HepG2 (cell line): ENCODE data around the gene ABHD18. TPM values are rescaled to one million over a fixed set of nuclear protein-coding genes. Genes with fewer than 3 reads are reported as not detected.

Source experiments
- ADNP ChIP-seq: sonication (generic); formaldehyde crosslinking; IDR thresholded peaks from 2 replicates; pipeline ENCODE4 v1.4.0; 2020; ENCODE audit warnings: missing genetic modification reagents
- GLI4 ChIP-seq: sonication (generic); formaldehyde crosslinking; IDR thresholded peaks from 2 replicates; pipeline ENCODE4 v1.5.1; 2020; ENCODE audit warnings: missing genetic modification reagents, mild to moderate bottlenecking, moderate library complexity, borderline replicate concordance
- IRF2 ChIP-seq: IDR thresholded peaks from 2 replicates; pipeline ENCODE4 v1.6.1; 2018; ENCODE audit warnings: missing genetic modification reagents, missing compliant biosample characterization
- JARID2 ChIP-seq: sonication (generic); formaldehyde crosslinking; IDR thresholded peaks from 2 replicates; pipeline ENCODE4 v1.8.1; 2023; ENCODE audit warnings: missing genetic modification reagents, inconsistent platforms; ENCODE audit not compliant: insufficient replicate concordance
- KLF6 ChIP-seq: IDR thresholded peaks from 2 replicates; pipeline ENCODE4 v1.8.0; 2016; ENCODE audit warnings: missing biosample characterization, missing genetic modification reagents
- KMT2B ChIP-seq: IDR thresholded peaks from 2 replicates; pipeline ENCODE4 v1.6.1; 2016; ENCODE audit warnings: missing genetic modification reagents, missing compliant biosample characterization
- NCOA5 ChIP-seq: sonication (generic); formaldehyde crosslinking; IDR thresholded peaks from 2 replicates; pipeline ENCODE4 v1.4.0; 2020; ENCODE audit warnings: missing genetic modification reagents
- NKX3-1 ChIP-seq: sonication (generic); formaldehyde crosslinking; IDR thresholded peaks from 2 replicates; pipeline ENCODE4 v1.5.0; 2020; ENCODE audit warnings: missing genetic modification reagents
- NR1H2 ChIP-seq: sonication (generic); formaldehyde crosslinking; IDR thresholded peaks from 2 replicates; pipeline ENCODE4 v1.8.1; 2022; ENCODE audit warnings: low read depth, missing genetic modification reagents, borderline replicate concordance
- RXRA ChIP-seq: sonication (generic); formaldehyde crosslinking; IDR thresholded peaks from 2 replicates; pipeline ENCODE4 v1.5.1; 2020; ENCODE audit warnings: missing genetic modification reagents
- TBX3 ChIP-seq: fragments of 450-650 bp; IDR thresholded peaks from 2 replicates; pipeline ENCODE4 v1.6.1; 2017; ENCODE audit warnings: antibody characterized with exemption, mild to moderate bottlenecking, inconsistent platforms, borderline replicate concordance
- TP53 ChIP-seq: sonication (generic); formaldehyde crosslinking; conservative IDR thresholded peaks from 2 replicates; pipeline ENCODE4 v1.4.0; 2020; ENCODE audit warnings: missing genetic modification reagents
- ZNF136 ChIP-seq: sonication (generic); formaldehyde crosslinking; IDR thresholded peaks from 2 replicates; pipeline ENCODE4 v1.8.1; 2022; ENCODE audit warnings: low read depth, mild to moderate bottlenecking, moderate library complexity, missing genetic modification reagents
- ZNF460 ChIP-seq: sonication (generic); formaldehyde crosslinking; IDR thresholded peaks from 2 replicates; pipeline ENCODE4 v1.5.1; 2020; ENCODE audit warnings: missing genetic modification reagents, mild to moderate bottlenecking, borderline replicate concordance
- ZNF616 ChIP-seq: sonication (generic); formaldehyde crosslinking; IDR thresholded peaks from 2 replicates; pipeline ENCODE4 v1.5.0; 2020; ENCODE audit warnings: low read depth, mild to moderate bottlenecking, missing genetic modification reagents
- ZNF674 ChIP-seq: sonication (generic); formaldehyde crosslinking; IDR thresholded peaks from 2 replicates; pipeline ENCODE4 v1.5.0; 2020; ENCODE audit warnings: low read depth, mild to moderate bottlenecking, missing genetic modification reagents
- ZNF720 ChIP-seq: sonication (generic); formaldehyde crosslinking; IDR thresholded peaks from 2 replicates; pipeline ENCODE4 v1.4.0; 2020; ENCODE audit warnings: missing genetic modification reagents
- polyA plus RNA-seq, 8 experiments: library from polyadenylated mRNA; depleted of rRNA in 3 of 8; stranded (reverse) in 7 of 8; unstranded in 1 of 8; fragments of >200 nt; fragmentation: Illumina TruSeq in 4 of 8; extraction: Trizol in 4 of 8; gene quantifications; 2 replicates each; pipeline versions ENCODE4 v1.2.1 to v1.2.3, GENCODE V29; 2011 to 2016; ENCODE audit warnings: low read depth in 4 of 8, missing spikeins in 1 of 8, mixed read lengths in 1 of 8; ENCODE audit not compliant: insufficient read depth in 1 of 8
- total RNA-seq, 5 experiments: library from RNA; depleted of rRNA; stranded (reverse); fragments of >200 nt; fragmentation: Illumina TruSeq; extraction: Trizol; gene quantifications; 2 replicates each; pipeline ENCODE4 v1.2.3, GENCODE V29; 2016; ENCODE audit warnings: low read depth in 1 of 5
- TF ChIP-seq, protein P1 (sequence below): sonication (generic); formaldehyde crosslinking; IDR thresholded peaks from 2 replicates; pipeline ENCODE4 v1.9.0; 2021; ENCODE audit warnings: missing genetic modification reagents, borderline replicate concordance
- TF ChIP-seq, protein P2 (sequence below): sonication (generic); formaldehyde crosslinking; IDR thresholded peaks from 2 replicates; pipeline ENCODE4 v1.8.0; 2022; ENCODE audit warnings: missing genetic modification reagents, mild to moderate bottlenecking, borderline replicate concordance
- TF ChIP-seq, protein P3 (sequence below): sonication (generic); formaldehyde crosslinking; IDR thresholded peaks from 2 replicates; pipeline ENCODE4 v1.4.0; 2020; ENCODE audit warnings: missing genetic modification reagents, borderline replicate concordance

The ABHD18 gene
- total and polyA plus RNA-seq, 2 of the 13 experiments (the other 11 are each of a cell fraction or from before 2014, with no cell fraction given): 5.5 to 16.3 TPM

DNA sequence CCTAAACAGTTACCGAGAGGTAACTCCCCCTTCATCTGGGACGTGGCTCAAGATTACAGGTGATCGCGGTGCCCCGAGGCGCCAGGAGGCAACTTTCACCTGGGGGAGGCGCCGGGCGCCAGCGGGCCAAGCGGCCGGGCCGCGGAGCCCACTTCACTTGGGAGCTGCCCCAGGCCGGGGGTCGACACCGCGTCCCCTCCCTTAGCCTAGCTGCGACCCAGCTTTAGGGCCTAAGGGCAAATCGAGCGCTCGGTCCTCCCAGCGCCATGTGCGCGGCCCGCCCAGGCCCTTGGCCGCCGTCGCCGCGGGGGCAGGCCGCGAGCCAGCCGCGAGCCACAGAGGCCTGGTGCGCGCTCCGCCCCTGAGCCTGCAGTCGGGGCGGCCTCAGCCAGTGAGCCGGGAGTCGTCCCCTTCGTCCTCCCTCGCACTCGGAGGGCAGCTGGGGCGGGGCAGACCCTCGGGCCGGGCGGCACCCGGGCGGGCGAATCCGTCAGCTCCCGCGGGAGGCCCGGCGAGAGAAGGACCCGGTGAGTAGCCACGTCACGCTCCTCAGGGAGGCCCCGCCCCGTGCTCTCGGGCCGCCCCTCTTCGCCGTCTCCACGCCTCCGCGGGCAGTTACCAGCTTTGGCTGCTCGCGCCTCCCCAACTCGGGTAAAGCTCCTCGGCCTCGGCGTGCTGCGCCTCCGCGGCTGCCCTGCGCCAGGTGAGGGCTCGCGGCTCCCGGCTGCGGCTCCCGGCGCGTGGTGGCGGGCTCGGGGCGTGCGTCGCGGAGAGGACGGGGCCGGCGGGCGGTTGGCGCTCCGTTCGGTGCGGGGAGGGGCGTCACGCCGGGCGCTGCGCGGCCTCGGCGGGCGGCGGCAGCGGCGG, 95.7 kb downstream of the ABHD18 start, which contains the start of gene LARP1B (continued):
- TF ChIP-seq RXRA (CRISPR knock-in tag) (no peak), KMT2B (peak; percentile 54; the same call in 1 of the 2 replicates), KLF6 (CRISPR knock-in tag) (peak; percentile 79; the same call in 1 of the 2 replicates), ZNF720 (CRISPR knock-in tag) (no peak), JARID2 (CRISPR knock-in tag) (no peak), ZNF460 (CRISPR knock-in tag) (peak; percentile 14; the same call in 1 of the 2 replicates), NR1H2 (CRISPR knock-in tag) (no peak; the same call in 1 of the 2 replicates), NKX3-1 (CRISPR knock-in tag) (no peak), TBX3 (no peak), ZNF616 (CRISPR knock-in tag) (peak; percentile 86), ZNF674 (CRISPR knock-in tag) (peak; percentile 45; the same call in 1 of the 2 replicates), ZNF136 (CRISPR knock-in tag) (no peak; the same call in 1 of the 2 replicates), IRF2 (CRISPR knock-in tag) (0 out of 2 replicates have a peak, but pooled peaks have one; percentile 60), ADNP (CRISPR knock-in tag) (no peak; the same call in 1 of the 2 replicates), GLI4 (CRISPR knock-in tag) (no peak; the same call in 1 of the 2 replicates), NCOA5 (CRISPR knock-in tag) (no peak), TP53 (0 out of 2 replicates have a peak, but pooled peaks have one; percentile 37)
- TF ChIP-seq, protein P1, sequence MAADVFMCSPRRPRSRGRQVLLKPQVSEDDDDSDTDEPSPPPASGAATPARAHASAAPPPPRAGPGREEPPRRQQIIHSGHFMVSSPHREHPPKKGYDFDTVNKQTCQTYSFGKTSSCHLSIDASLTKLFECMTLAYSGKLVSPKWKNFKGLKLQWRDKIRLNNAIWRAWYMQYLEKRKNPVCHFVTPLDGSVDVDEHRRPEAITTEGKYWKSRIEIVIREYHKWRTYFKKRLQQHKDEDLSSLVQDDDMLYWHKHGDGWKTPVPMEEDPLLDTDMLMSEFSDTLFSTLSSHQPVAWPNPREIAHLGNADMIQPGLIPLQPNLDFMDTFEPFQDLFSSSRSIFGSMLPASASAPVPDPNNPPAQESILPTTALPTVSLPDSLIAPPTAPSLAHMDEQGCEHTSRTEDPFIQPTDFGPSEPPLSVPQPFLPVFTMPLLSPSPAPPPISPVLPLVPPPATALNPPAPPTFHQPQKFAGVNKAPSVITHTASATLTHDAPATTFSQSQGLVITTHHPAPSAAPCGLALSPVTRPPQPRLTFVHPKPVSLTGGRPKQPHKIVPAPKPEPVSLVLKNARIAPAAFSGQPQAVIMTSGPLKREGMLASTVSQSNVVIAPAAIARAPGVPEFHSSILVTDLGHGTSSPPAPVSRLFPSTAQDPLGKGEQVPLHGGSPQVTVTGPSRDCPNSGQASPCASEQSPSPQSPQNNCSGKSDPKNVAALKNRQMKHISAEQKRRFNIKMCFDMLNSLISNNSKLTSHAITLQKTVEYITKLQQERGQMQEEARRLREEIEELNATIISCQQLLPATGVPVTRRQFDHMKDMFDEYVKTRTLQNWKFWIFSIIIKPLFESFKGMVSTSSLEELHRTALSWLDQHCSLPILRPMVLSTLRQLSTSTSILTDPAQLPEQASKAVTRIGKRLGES (CRISPR knock-in tag): peak; percentile 29; the same call in 1 of the 2 replicates
- TF ChIP-seq, protein P2, sequence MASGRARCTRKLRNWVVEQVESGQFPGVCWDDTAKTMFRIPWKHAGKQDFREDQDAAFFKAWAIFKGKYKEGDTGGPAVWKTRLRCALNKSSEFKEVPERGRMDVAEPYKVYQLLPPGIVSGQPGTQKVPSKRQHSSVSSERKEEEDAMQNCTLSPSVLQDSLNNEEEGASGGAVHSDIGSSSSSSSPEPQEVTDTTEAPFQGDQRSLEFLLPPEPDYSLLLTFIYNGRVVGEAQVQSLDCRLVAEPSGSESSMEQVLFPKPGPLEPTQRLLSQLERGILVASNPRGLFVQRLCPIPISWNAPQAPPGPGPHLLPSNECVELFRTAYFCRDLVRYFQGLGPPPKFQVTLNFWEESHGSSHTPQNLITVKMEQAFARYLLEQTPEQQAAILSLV (CRISPR knock-in tag): peak; percentile 81; the same call in 1 of the 2 replicates
- TF ChIP-seq, protein P3, sequence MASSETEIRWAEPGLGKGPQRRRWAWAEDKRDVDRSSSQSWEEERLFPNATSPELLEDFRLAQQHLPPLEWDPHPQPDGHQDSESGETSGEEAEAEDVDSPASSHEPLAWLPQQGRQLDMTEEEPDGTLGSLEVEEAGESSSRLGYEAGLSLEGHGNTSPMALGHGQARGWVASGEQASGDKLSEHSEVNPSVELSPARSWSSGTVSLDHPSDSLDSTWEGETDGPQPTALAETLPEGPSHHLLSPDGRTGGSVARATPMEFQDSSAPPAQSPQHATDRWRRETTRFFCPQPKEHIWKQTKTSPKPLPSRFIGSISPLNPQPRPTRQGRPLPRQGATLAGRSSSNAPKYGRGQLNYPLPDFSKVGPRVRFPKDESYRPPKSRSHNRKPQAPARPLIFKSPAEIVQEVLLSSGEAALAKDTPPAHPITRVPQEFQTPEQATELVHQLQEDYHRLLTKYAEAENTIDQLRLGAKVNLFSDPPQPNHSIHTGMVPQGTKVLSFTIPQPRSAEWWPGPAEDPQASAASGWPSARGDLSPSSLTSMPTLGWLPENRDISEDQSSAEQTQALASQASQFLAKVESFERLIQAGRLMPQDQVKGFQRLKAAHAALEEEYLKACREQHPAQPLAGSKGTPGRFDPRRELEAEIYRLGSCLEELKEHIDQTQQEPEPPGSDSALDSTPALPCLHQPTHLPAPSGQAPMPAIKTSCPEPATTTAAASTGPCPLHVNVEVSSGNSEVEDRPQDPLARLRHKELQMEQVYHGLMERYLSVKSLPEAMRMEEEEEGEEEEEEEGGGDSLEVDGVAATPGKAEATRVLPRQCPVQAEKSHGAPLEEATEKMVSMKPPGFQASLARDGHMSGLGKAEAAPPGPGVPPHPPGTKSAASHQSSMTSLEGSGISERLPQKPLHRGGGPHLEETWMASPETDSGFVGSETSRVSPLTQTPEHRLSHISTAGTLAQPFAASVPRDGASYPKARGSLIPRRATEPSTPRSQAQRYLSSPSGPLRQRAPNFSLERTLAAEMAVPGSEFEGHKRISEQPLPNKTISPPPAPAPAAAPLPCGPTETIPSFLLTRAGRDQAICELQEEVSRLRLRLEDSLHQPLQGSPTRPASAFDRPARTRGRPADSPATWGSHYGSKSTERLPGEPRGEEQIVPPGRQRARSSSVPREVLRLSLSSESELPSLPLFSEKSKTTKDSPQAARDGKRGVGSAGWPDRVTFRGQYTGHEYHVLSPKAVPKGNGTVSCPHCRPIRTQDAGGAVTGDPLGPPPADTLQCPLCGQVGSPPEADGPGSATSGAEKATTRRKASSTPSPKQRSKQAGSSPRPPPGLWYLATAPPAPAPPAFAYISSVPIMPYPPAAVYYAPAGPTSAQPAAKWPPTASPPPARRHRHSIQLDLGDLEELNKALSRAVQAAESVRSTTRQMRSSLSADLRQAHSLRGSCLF (CRISPR knock-in tag): no peak
